ENCODE results near the gene PTPRM. TPM values are rescaled to one million over a fixed set of nuclear protein-coding genes. Genes with fewer than 3 reads are reported as not detected.

Gene PTPRM
- total RNA-seq, 1 experiment from 2014 or later = 42.3 TPM

- Mint-ChIP-seq H3K27ac (ENCODE audit: unreplicated experiment) (no peak overlapping the region), H3K4me1 (ENCODE audit: low read depth, unreplicated experiment) (peaks cover 9% of the 10 kb centered on the region), H3K36me3 (ENCODE audit: insufficient read depth, unreplicated experiment) (no peaks in the 10 kb centered on the region), H3K4me3 (ENCODE audit: low read depth, unreplicated experiment) (no peak overlapping the region), H3K27me3 (ENCODE audit: unreplicated experiment) (no peaks in the 10 kb centered on the region), H3K9me3 (ENCODE audit: low read depth, unreplicated experiment) (no peaks in the 10 kb centered on the region)
- no peak for DNase-seq
- no TSS peak for BruUV-seq (replicated peaks)
- intact Hi-C loops (cut with micrococcal nuclease; ENCODE audit: unreplicated experiment) = no loop called here
- CTCF ChIA-PET = no interaction called here
- TF ChIP-seq CTCF (IDR thresholded peaks at IDR 0.05; ENCODE audit: unreplicated experiment) = no peak
Observed at GRCh38 chr18:8114480-8114879, 547.4 kb downstream of the PTPRM start.

GRCh38 chr18:8116341-8117005 lies 549.4 kb downstream of the PTPRM start:
- Mint-ChIP-seq H3K27me3 (ENCODE audit: unreplicated experiment) (no peaks in the 10 kb centered on the region), H3K36me3 (ENCODE audit: insufficient read depth, unreplicated experiment) (no peaks in the 10 kb centered on the region), H3K27ac (ENCODE audit: unreplicated experiment) (peak overlapping the region; percentile 69), H3K4me3 (ENCODE audit: low read depth, unreplicated experiment) (no peak overlapping the region), H3K4me1 (ENCODE audit: low read depth, unreplicated experiment) (peaks cover 9% of the 10 kb centered on the region), H3K9me3 (ENCODE audit: low read depth, unreplicated experiment) (no peaks in the 10 kb centered on the region)
- no peak for TF ChIP-seq CTCF (IDR thresholded peaks at IDR 0.05; ENCODE audit: unreplicated experiment)
- peak; percentile 44 for DNase-seq
- intact Hi-C loops (cut with micrococcal nuclease; ENCODE audit: unreplicated experiment) = no loop called here
- BruUV-seq (replicated peaks) = no TSS peak
- CTCF ChIA-PET = no interaction called here

- no peaks in the 10 kb centered on the region for H3K9me3 Mint-ChIP-seq (ENCODE audit: low read depth, unreplicated experiment)
- CTCF ChIA-PET = no interaction called here
- H3K27ac Mint-ChIP-seq (ENCODE audit: unreplicated experiment) = peak overlapping the region; percentile 69
- BruUV-seq (replicated peaks) = no TSS peak
- H3K4me3 Mint-ChIP-seq (ENCODE audit: low read depth, unreplicated experiment) = no peak overlapping the region
- no peaks in the 10 kb centered on the region for H3K27me3 Mint-ChIP-seq (ENCODE audit: unreplicated experiment)
- intact Hi-C loops (cut with micrococcal nuclease; ENCODE audit: unreplicated experiment) = no loop called here
- no peak for TF ChIP-seq CTCF (IDR thresholded peaks at IDR 0.05; ENCODE audit: unreplicated experiment)
- H3K4me1 Mint-ChIP-seq (ENCODE audit: low read depth, unreplicated experiment) = peaks cover 12% of the 10 kb centered on the region
- H3K36me3 Mint-ChIP-seq (ENCODE audit: insufficient read depth, unreplicated experiment) = no peaks in the 10 kb centered on the region
- no peak for DNase-seq
Observed at GRCh38 chr18:8117006-8117371, 549.9 kb downstream of the PTPRM start.

- no TSS peak for BruUV-seq (replicated peaks)
- no peak for TF ChIP-seq CTCF (IDR thresholded peaks at IDR 0.05; ENCODE audit: unreplicated experiment)
- CTCF ChIA-PET = no interaction called here
- H3K27me3 Mint-ChIP-seq (ENCODE audit: unreplicated experiment) = no peaks in the 10 kb centered on the region
- DNase-seq = no peak
- H3K36me3 Mint-ChIP-seq (ENCODE audit: insufficient read depth, unreplicated experiment) = no peaks in the 10 kb centered on the region
- intact Hi-C loops (cut with micrococcal nuclease; ENCODE audit: unreplicated experiment) = no loop called here
- H3K4me1 Mint-ChIP-seq (ENCODE audit: low read depth, unreplicated experiment) = peaks cover 36% of the 10 kb centered on the region
- H3K27ac Mint-ChIP-seq (ENCODE audit: unreplicated experiment) = no peak overlapping the region
- H3K9me3 Mint-ChIP-seq (ENCODE audit: low read depth, unreplicated experiment) = no peaks in the 10 kb centered on the region
- no peak overlapping the region for H3K4me3 Mint-ChIP-seq (ENCODE audit: low read depth, unreplicated experiment)
Observed at GRCh38 chr18:8121101-8121500, 554.0 kb downstream of the PTPRM start.

Data from Calu3 (cell line).